ENCODE data around the gene GALNT2.

Gene GALNT2

DNA sequence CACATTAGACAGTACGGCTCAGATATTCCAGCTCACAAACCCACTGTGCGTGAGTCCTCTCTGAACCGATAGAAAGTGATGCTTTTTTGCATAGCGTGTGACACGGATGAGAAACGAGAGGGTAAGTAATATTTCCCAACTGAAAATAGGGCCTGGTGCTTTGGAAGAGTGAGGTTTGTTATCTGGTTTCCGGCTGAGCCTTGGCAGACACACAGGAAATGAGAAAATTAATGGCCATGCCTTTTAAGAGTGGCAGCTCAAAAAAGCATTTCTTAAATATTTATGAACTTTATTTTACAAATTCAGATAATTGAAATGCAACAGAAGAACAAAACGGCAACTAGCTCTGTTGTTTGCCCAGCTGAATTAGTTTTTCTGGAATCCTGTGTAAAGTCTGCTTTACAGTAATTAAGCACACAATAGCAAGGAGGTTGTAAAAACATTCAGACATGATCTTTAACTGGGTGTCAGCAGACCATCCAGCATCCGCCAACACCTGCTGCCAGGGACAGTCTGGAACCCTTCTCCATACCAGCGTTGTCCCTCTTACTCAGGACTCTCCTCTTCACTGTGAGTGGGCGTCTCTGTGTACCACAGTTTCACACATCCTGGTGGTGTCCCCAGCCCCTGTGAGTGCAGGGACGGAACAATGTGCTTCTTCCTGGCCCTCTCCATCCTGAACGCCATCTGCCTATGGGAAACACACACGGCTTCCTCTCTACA lies 203.7 kb downstream of the GALNT2 start:
- no peaks in the 10 kb centered on the region for H3K27me3 ChIP-seq (ENCODE audit: control insufficient read depth in 2 of 2, insufficient read depth in 2 of 2, low read length in 2 of 2)
- no peaks in the 10 kb centered on the region for H3K9me3 ChIP-seq (ENCODE audit: control insufficient read depth in 2 of 2, low read length in 2 of 2)
- H3K27ac ChIP-seq (ENCODE audit: low read depth in 2 of 2, low read length in 2 of 2): peak overlapping the region in 1 of 2 donors; percentile 10
- H3K4me3 ChIP-seq (ENCODE audit: low read length in 2 of 2): no peak overlapping the region
- H3K36me3 ChIP-seq (ENCODE audit: control insufficient read depth in 2 of 2, insufficient read depth in 2 of 2, low read length in 2 of 2): peaks cover 5 to 7% of the 10 kb centered on the region in 2 donors
- peaks cover 17 to 26% of the 10 kb centered on the region in 2 donors for H3K4me1 ChIP-seq (ENCODE audit: control insufficient read depth in 2 of 2, insufficient read depth in 2 of 2, low read length in 2 of 2)
- no peak overlapping the region for H3K9ac ChIP-seq (ENCODE audit: low read depth in 1 of 2, low read length in 2 of 2)

DNA sequence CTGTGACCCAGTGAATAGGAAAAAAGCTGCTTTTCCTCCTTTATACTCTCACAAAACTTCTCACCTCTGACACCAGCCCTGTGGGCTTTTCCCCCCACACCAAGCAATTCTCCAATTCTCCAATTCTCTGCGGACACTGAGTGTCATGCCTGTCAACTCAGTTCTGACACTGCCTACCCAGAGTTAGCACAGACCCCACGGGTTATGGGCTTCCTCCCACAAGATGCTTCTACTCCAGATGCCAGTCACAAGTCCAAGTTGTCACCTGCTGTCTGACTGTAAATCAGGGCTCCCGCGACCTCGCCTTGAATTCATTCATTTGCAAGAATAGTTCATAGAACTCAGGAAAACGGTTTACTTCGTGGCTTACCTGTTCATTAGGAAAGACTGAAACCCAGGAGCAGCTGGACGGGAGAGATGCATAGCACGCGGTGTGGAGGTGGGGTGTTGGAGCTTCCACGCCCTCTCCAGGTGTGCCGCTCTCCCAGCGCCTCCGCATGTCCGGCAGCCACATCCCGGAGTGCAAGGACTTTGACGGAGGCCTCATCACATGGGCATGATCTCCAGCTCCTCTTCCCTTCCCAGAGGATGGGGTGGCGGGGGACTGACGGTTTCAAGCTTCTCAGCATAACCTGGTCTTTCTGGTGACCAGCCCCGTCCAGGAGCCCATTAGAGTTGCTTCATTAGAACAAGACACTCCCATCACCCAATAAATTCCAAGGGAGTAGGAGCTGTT lies 204.4 kb downstream of the GALNT2 start:
- Histone ChIP-seq H3K27me3 (ENCODE audit: control insufficient read depth in 2 of 2, insufficient read depth in 2 of 2, low read length in 2 of 2) (no peaks in the 10 kb centered on the region), H3K27ac (ENCODE audit: low read depth in 2 of 2, low read length in 2 of 2) (no peak overlapping the region), H3K4me3 (ENCODE audit: low read length in 2 of 2) (no peak overlapping the region), H3K36me3 (ENCODE audit: control insufficient read depth in 2 of 2, insufficient read depth in 2 of 2, low read length in 2 of 2) (peaks cover 7 to 12% of the 10 kb centered on the region in 2 donors), H3K9me3 (ENCODE audit: control insufficient read depth in 2 of 2, low read length in 2 of 2) (no peaks in the 10 kb centered on the region), H3K4me1 (ENCODE audit: control insufficient read depth in 2 of 2, insufficient read depth in 2 of 2, low read length in 2 of 2) (peaks cover 17 to 26% of the 10 kb centered on the region in 2 donors), H3K9ac (ENCODE audit: low read depth in 1 of 2, low read length in 2 of 2) (no peak overlapping the region)

GRCh38 chr1:230272557-230272956 lies 205.5 kb downstream of the GALNT2 start:
- H3K9me3 ChIP-seq (ENCODE audit: control insufficient read depth in 2 of 2, low read length in 2 of 2): no peaks in the 10 kb centered on the region
- H3K27me3 ChIP-seq (ENCODE audit: control insufficient read depth in 2 of 2, insufficient read depth in 2 of 2, low read length in 2 of 2): no peaks in the 10 kb centered on the region
- H3K36me3 ChIP-seq (ENCODE audit: control insufficient read depth in 2 of 2, insufficient read depth in 2 of 2, low read length in 2 of 2): peaks cover 7 to 15% of the 10 kb centered on the region in 2 donors
- no peak overlapping the region for H3K4me3 ChIP-seq (ENCODE audit: low read length in 2 of 2)
- peaks cover 17 to 25% of the 10 kb centered on the region in 2 donors for H3K4me1 ChIP-seq (ENCODE audit: control insufficient read depth in 2 of 2, insufficient read depth in 2 of 2, low read length in 2 of 2)
- no peak overlapping the region for H3K9ac ChIP-seq (ENCODE audit: low read depth in 1 of 2, low read length in 2 of 2)
- no peak overlapping the region for H3K27ac ChIP-seq (ENCODE audit: low read depth in 2 of 2, low read length in 2 of 2)

DNA sequence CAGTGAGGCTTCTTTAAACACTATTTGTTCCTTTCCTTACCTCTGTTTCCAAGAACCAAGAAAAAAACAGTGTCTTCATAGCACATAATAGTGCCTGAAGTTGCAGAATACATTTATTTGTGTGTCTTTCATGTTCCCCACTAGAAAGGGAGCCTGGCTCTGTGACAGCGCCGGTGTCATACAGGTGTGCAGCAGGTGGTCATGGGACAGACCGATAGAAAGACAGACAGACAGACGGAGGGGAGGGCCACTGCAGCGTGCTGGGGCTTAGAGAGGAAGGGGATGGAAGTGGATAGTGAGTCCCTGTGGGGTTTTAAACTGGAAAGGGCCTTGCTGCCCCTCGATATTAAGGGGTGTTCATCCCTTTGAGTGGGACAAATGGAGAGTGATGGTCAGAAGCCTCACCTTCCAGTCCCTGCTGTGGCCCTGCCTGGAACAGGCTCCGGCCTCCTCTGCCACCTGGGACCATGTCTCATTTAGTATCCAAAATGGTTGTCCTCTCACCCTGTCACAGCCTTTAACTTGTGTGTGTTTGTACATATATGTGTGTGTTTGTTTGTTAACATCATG lies 206.2 kb downstream of the GALNT2 start:
- Histone ChIP-seq H3K9me3 (ENCODE audit: control insufficient read depth in 2 of 2, low read length in 2 of 2) (no peaks in the 10 kb centered on the region), H3K9ac (ENCODE audit: low read depth in 1 of 2, low read length in 2 of 2) (no peak overlapping the region), H3K27ac (ENCODE audit: low read depth in 2 of 2, low read length in 2 of 2) (no peak overlapping the region), H3K27me3 (ENCODE audit: control insufficient read depth in 2 of 2, insufficient read depth in 2 of 2, low read length in 2 of 2) (no peaks in the 10 kb centered on the region), H3K4me1 (ENCODE audit: control insufficient read depth in 2 of 2, insufficient read depth in 2 of 2, low read length in 2 of 2) (peaks cover 13 to 19% of the 10 kb centered on the region in 2 donors), H3K36me3 (ENCODE audit: control insufficient read depth in 2 of 2, insufficient read depth in 2 of 2, low read length in 2 of 2) (peaks cover 7 to 13% of the 10 kb centered on the region in 2 donors), H3K4me3 (ENCODE audit: low read length in 2 of 2) (no peak overlapping the region)

GRCh38 chr1:230274254-230274653 lies 207.2 kb downstream of the GALNT2 start:
- Histone ChIP-seq H3K27ac (ENCODE audit: low read depth in 2 of 2, low read length in 2 of 2) (no peak overlapping the region), H3K27me3 (ENCODE audit: control insufficient read depth in 2 of 2, insufficient read depth in 2 of 2, low read length in 2 of 2) (no peaks in the 10 kb centered on the region), H3K36me3 (ENCODE audit: control insufficient read depth in 2 of 2, insufficient read depth in 2 of 2, low read length in 2 of 2) (peaks cover 7 to 16% of the 10 kb centered on the region in 2 donors), H3K9ac (ENCODE audit: low read depth in 1 of 2, low read length in 2 of 2) (no peak overlapping the region), H3K4me1 (ENCODE audit: control insufficient read depth in 2 of 2, insufficient read depth in 2 of 2, low read length in 2 of 2) (peaks cover 8 to 13% of the 10 kb centered on the region in 2 donors), H3K4me3 (ENCODE audit: low read length in 2 of 2) (no peak overlapping the region), H3K9me3 (ENCODE audit: control insufficient read depth in 2 of 2, low read length in 2 of 2) (no peaks in the 10 kb centered on the region)

DNA sequence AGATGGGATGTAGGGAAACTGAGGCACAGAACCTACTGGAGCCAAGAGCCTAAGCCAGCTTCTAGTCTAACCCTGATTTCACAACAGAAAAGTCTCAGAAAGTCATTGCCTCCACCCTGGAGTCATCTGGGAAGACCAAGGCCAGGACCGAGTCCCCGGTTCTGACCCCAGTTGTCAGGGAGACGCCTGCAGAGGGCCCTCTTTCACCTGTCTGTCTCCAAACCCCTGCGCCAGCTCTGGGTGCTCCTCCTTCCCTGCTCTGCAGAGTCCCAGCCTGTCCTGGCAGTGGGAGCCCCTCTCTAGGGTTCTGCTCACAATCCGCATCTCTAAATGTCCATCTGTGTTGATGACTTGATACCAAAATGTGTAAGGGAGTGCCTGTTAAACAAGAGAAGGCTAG lies 209.4 kb downstream of the GALNT2 start:
- H3K36me3 ChIP-seq (ENCODE audit: control insufficient read depth in 2 of 2, insufficient read depth in 2 of 2, low read length in 2 of 2): peaks cover 16 to 31% of the 10 kb centered on the region in 2 donors

GRCh38 chr1:230277201-230278025 lies 210.4 kb downstream of the GALNT2 start:
- Histone ChIP-seq H3K27ac (ENCODE audit: low read depth in 2 of 2, low read length in 2 of 2) (no peak overlapping the region), H3K4me1 (ENCODE audit: control insufficient read depth in 2 of 2, insufficient read depth in 2 of 2, low read length in 2 of 2) (peaks cover 11 to 16% of the 10 kb centered on the region in 2 donors), H3K36me3 (ENCODE audit: control insufficient read depth in 2 of 2, insufficient read depth in 2 of 2, low read length in 2 of 2) (peaks cover 16 to 31% of the 10 kb centered on the region in 2 donors), H3K27me3 (ENCODE audit: control insufficient read depth in 2 of 2, insufficient read depth in 2 of 2, low read length in 2 of 2) (no peaks in the 10 kb centered on the region), H3K9me3 (ENCODE audit: control insufficient read depth in 2 of 2, low read length in 2 of 2) (no peaks in the 10 kb centered on the region), H3K9ac (ENCODE audit: low read depth in 1 of 2, low read length in 2 of 2) (no peak overlapping the region), H3K4me3 (ENCODE audit: low read length in 2 of 2) (no peak overlapping the region)

More for the DNA sequence above, 209.4 kb downstream of the GALNT2 start:
- Histone ChIP-seq H3K4me3 (ENCODE audit: low read length in 2 of 2) (no peak overlapping the region), H3K4me1 (ENCODE audit: control insufficient read depth in 2 of 2, insufficient read depth in 2 of 2, low read length in 2 of 2) (peaks cover 9 to 11% of the 10 kb centered on the region in 2 donors), H3K27me3 (ENCODE audit: control insufficient read depth in 2 of 2, insufficient read depth in 2 of 2, low read length in 2 of 2) (no peaks in the 10 kb centered on the region), H3K9me3 (ENCODE audit: control insufficient read depth in 2 of 2, low read length in 2 of 2) (no peaks in the 10 kb centered on the region), H3K9ac (ENCODE audit: low read depth in 1 of 2, low read length in 2 of 2) (no peak overlapping the region), H3K27ac (ENCODE audit: low read depth in 2 of 2, low read length in 2 of 2) (no peak overlapping the region)

DNA sequence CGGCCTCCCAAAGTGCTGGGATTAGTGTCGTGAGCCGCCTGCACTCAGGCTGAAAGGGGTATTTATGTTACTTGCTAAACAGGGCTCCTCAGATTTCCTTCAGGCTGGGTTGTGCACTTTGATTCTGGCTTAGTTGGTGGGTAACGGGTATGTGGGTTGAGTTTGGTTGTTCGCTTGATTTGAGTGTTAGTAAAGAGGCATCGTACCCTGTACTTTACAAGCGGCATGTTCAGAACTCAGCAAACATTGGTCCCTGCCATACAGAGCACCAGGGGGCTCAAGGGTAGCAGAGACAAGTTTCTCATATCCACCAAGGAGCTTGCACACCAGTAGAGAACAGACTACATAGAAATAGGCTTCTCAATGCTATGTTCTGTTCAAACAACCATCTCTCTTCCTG lies 211.3 kb downstream of the GALNT2 start:
- Histone ChIP-seq H3K9me3 (ENCODE audit: control insufficient read depth in 2 of 2, low read length in 2 of 2) (no peaks in the 10 kb centered on the region), H3K27ac (ENCODE audit: low read depth in 2 of 2, low read length in 2 of 2) (no peak overlapping the region), H3K4me1 (ENCODE audit: control insufficient read depth in 2 of 2, insufficient read depth in 2 of 2, low read length in 2 of 2) (peaks cover 11 to 18% of the 10 kb centered on the region in 2 donors), H3K9ac (ENCODE audit: low read depth in 1 of 2, low read length in 2 of 2) (no peak overlapping the region), H3K36me3 (ENCODE audit: control insufficient read depth in 2 of 2, insufficient read depth in 2 of 2, low read length in 2 of 2) (peaks cover 16 to 31% of the 10 kb centered on the region in 2 donors), H3K4me3 (ENCODE audit: low read length in 2 of 2) (no peak overlapping the region), H3K27me3 (ENCODE audit: control insufficient read depth in 2 of 2, insufficient read depth in 2 of 2, low read length in 2 of 2) (no peaks in the 10 kb centered on the region)

GRCh38 chr1:230278871-230279582 lies 212.0 kb downstream of the GALNT2 start:
- no peak overlapping the region for H3K4me3 ChIP-seq (ENCODE audit: low read length in 2 of 2)
- no peak overlapping the region for H3K27ac ChIP-seq (ENCODE audit: low read depth in 2 of 2, low read length in 2 of 2)
- H3K9ac ChIP-seq (ENCODE audit: low read depth in 1 of 2, low read length in 2 of 2): no peak overlapping the region
- H3K4me1 ChIP-seq (ENCODE audit: control insufficient read depth in 2 of 2, insufficient read depth in 2 of 2, low read length in 2 of 2): peaks cover 11 to 18% of the 10 kb centered on the region in 2 donors
- H3K36me3 ChIP-seq (ENCODE audit: control insufficient read depth in 2 of 2, insufficient read depth in 2 of 2, low read length in 2 of 2): peaks cover 16 to 31% of the 10 kb centered on the region in 2 donors
- H3K9me3 ChIP-seq (ENCODE audit: control insufficient read depth in 2 of 2, low read length in 2 of 2): no peaks in the 10 kb centered on the region
- H3K27me3 ChIP-seq (ENCODE audit: control insufficient read depth in 2 of 2, insufficient read depth in 2 of 2, low read length in 2 of 2): no peaks in the 10 kb centered on the region
